ENCODE measurements around the gene TECTA.
"Not testable (repeated sequence)": the region's sequence is repeated elsewhere in the genome, so short reads cannot be mapped to it uniquely, and the experiment has no call there.

Gene TECTA

GRCh38 chr11:121161349-121161917, 60.4 kb downstream of the TECTA start:
- no peak overlapping the region for H3K4me3 ChIP-seq (ENCODE audit: low read depth, low read length)
- DNase-seq (ENCODE audit: low read depth): no peak
- no peak for TF ChIP-seq CTCF (IDR thresholded peaks at IDR 0.05; ENCODE audit: control insufficient read depth, extremely low read depth, insufficient read depth)

DNA sequence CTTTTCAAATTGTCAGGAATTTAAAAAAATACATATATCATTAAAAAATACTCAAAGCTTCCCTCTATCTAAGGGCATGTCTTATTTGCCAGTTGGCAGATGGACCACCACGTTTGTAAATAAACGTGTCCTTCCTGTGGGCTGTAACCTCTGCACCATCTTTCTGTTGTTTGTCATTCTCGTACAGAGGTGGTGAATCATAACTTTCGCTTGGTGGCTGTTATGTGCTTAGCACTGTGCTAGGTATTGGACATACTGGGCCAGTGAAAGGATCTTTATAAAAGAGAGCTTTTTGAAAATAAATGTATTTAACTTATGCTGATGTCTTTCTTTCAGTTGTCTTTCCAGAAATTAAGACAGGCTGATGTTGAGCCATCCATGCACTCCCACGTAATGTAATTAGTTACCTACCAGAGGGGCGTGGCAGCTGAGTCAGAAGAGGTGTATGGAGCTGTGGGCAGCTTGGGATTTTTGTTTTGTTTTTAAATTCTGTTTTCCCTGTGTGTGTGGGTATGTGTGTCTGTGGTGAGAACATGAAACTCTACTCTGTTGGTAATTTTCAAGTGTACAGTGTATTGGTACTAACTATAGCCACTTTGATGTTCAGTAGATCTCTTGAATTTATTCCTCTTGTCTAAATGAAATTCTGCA, 62.7 kb downstream of the TECTA start:
- no peak for DNase-seq (ENCODE audit: low read depth)
- no peak for TF ChIP-seq CTCF (IDR thresholded peaks at IDR 0.05; ENCODE audit: control insufficient read depth, extremely low read depth, insufficient read depth)
- no peak overlapping the region for H3K4me3 ChIP-seq (ENCODE audit: low read depth, low read length)

DNA sequence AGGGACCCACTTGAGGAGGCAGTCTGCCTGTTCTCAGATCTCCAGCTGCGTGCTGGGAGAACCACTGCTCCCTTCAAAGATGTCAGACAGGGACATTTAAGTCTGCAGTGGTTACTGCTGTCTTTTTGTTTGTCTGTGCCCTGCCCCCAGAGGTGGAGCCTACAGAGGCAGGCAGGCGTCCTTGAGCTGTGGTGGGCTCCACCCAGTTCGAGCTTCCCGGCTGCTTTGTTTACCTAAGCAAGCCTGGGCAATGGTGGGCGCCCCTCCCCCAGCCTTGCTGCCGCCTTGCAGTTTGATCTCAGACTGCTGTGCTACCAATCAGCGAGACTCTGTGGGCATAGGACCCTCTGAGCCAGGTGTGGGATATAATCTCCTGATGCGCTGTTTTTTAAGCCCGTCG, 76.6 kb downstream of the TECTA start:
- not testable (repeated sequence) for H3K4me3 ChIP-seq (ENCODE audit: low read depth, low read length); DNase-seq (ENCODE audit: low read depth)

- no peak for DNase-seq (ENCODE audit: low read depth)
- no peak for TF ChIP-seq CTCF (IDR thresholded peaks at IDR 0.05; ENCODE audit: control insufficient read depth, extremely low read depth, insufficient read depth)
- no peak overlapping the region for H3K4me3 ChIP-seq (ENCODE audit: low read depth, low read length)
These were observed 78.3 kb downstream of the TECTA start for GRCh38 chr11:121179306-121179705.

DNA sequence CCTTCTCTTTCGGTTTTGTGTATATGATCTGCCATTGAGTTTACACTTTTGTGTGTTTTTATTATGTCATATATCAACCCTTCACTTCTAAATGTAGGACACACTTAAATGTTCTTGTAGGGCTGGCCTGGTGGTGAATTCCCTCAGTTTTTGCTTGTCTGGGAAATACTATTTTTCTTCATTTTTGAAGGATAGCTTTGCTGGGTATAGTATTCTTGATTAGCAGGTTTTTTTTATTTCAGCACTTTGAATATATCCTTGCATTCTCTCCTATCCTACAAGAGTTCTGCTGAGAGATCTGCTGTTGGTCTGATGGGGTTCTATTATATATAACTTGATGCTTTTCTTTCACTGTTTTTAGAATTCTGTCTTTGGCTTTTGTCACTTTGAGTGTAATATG, 79.1 kb downstream of the TECTA start:
- H3K4me3 ChIP-seq (ENCODE audit: low read depth, low read length): no peak overlapping the region
- no peak for DNase-seq (ENCODE audit: low read depth)
- TF ChIP-seq CTCF (IDR thresholded peaks at IDR 0.05; ENCODE audit: control insufficient read depth, extremely low read depth, insufficient read depth): no peak

- TF ChIP-seq CTCF (IDR thresholded peaks at IDR 0.05; ENCODE audit: control insufficient read depth, extremely low read depth, insufficient read depth): no peak
These were observed 87.7 kb downstream of the TECTA start for GRCh38 chr11:121188776-121189175.

GRCh38 chr11:121191818-121192217, 90.8 kb downstream of the TECTA start:
- DNase-seq (ENCODE audit: low read depth): no peak
- TF ChIP-seq CTCF (IDR thresholded peaks at IDR 0.05; ENCODE audit: control insufficient read depth, extremely low read depth, insufficient read depth): no peak
- H3K4me3 ChIP-seq (ENCODE audit: low read depth, low read length): no peak overlapping the region

More at GRCh38 chr11:121188776-121189175, 87.7 kb downstream of the TECTA start:
- DNase-seq (ENCODE audit: low read depth): no peak
- no peak overlapping the region for H3K4me3 ChIP-seq (ENCODE audit: low read depth, low read length)
